BJ (cell line): Measurements from ENCODE around the gene RUFY2. TPM values are rescaled to one million over a fixed set of nuclear protein-coding genes. Genes with fewer than 3 reads are reported as not detected.

Experiments used
- CTCF ChIA-PET: fragments of 350-600 bp; formaldehyde crosslinking; extraction: SDS; loops from one replicate; lab custom pipeline; 2021; ENCODE audit warnings: antibody characterized with exemption, inconsistent platforms; lab: Yijun Ruan, JAX
- POLR2A ChIA-PET: fragments of 300-600 bp; sonication (Branson Sonifier 250); formaldehyde crosslinking; extraction: SDS; loops from one replicate; lab custom pipeline; 2021; ENCODE audit warnings: antibody characterized with exemption; lab: Charles Lee
- DNase-seq: peaks from one replicate; pipeline ENCODE4 v3.0.0-alpha.2; 2011; ENCODE audit warnings: low read depth
- H3K27me3 ChIP-seq: 2 replicates; pipeline ENCODE4 v1.6.0; 2011; ENCODE audit warnings: low read length; ENCODE audit not compliant: control insufficient read depth, insufficient read depth
- H3K36me3 ChIP-seq: 2 replicates; pipeline ENCODE4 v1.5.1; 2011; ENCODE audit warnings: low read length; ENCODE audit not compliant: control insufficient read depth, insufficient read depth
- H3K4me3 ChIP-seq: 2 replicates; pipeline ENCODE4 v1.5.1; 2011; ENCODE audit warnings: low read depth, mild to moderate bottlenecking, control low read depth, low read length
- polyA plus RNA-seq: library from polyadenylated mRNA; depleted of rRNA; stranded (reverse); fragments of >200 nt; gene quantifications from 2 replicates; pipeline ENCODE4 v1.2.3, GENCODE V29; 2011
- TF ChIP-seq, protein P1 (sequence below): IDR thresholded peaks from 2 replicates; pipeline ENCODE4 v1.5.1; 2011; ENCODE audit warnings: low read depth, mild to moderate bottlenecking, control low read depth, inconsistent platforms, low read length, moderate library complexity; ENCODE audit not compliant: insufficient read depth

RUFY2 gene
- polyA plus RNA-seq, 1 experiment: 6.7 TPM

DNA sequence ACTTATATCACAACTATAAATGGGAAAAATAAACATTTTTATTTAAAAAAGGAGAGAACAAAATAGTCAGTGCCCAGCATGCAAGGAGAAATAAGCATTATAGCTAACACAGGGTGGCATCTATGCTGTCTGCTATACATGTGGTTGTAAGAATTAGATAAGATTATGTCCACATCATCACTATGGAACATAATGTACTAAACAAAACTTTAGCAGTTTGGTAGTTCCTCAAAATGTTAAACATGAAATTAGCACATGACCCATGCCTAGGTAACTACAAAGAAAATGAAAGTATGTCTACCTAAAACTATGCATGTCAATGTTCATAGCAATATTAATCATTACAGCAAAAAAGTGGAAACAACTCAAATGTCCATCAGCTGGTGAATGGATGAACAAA lies 28.7 kb upstream of the RUFY2 start:
- Histone ChIP-seq H3K27me3 (no peaks in the 10 kb centered on the region), H3K36me3 (no peaks in the 10 kb centered on the region), H3K4me3 (no peak overlapping the region)
- DNase-seq: no peak
- TF ChIP-seq, protein P1, sequence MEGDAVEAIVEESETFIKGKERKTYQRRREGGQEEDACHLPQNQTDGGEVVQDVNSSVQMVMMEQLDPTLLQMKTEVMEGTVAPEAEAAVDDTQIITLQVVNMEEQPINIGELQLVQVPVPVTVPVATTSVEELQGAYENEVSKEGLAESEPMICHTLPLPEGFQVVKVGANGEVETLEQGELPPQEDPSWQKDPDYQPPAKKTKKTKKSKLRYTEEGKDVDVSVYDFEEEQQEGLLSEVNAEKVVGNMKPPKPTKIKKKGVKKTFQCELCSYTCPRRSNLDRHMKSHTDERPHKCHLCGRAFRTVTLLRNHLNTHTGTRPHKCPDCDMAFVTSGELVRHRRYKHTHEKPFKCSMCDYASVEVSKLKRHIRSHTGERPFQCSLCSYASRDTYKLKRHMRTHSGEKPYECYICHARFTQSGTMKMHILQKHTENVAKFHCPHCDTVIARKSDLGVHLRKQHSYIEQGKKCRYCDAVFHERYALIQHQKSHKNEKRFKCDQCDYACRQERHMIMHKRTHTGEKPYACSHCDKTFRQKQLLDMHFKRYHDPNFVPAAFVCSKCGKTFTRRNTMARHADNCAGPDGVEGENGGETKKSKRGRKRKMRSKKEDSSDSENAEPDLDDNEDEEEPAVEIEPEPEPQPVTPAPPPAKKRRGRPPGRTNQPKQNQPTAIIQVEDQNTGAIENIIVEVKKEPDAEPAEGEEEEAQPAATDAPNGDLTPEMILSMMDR: no peak
- ChIA-PET POLR2A (no interaction called here), CTCF (no interaction called here)

DNA sequence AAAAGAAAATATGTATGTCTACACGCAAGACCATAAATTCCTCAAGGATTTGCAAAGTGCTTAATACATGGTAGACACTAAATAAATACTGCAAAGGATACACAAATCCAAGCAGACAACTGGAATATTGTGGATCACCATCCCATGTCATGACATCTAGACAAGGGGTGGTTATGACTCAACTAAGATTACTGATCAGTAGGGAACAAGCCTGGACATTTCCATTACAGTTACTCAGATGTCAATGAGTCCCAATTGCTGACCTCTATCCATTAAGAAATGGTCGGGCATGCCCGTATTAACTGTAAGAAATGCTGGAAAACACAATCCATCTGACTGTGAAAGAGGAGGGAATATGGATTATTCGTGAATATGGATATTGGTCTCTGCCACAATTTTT lies 27.6 kb upstream of the RUFY2 start:
- no peak overlapping the region for H3K4me3 ChIP-seq
- POLR2A ChIA-PET: no interaction called here
- no peak for DNase-seq
- no peaks in the 10 kb centered on the region for H3K27me3 ChIP-seq
- CTCF ChIA-PET: interaction anchor here (0.6 kb wide), 1 partner anchor 1764 kb away, joined by 4 read pairs; no protein-coding TSS in a partner anchor
- no peaks in the 10 kb centered on the region for H3K36me3 ChIP-seq
- TF ChIP-seq, protein P1: no peak

GRCh38 chr10:68428396-68429104 lies 21.5 kb upstream of the RUFY2 start:
- no peak for DNase-seq
- TF ChIP-seq, protein P1: no peak
- Histone ChIP-seq H3K36me3 (no peaks in the 10 kb centered on the region), H3K27me3 (no peaks in the 10 kb centered on the region), H3K4me3 (no peak overlapping the region)
- CTCF ChIA-PET: no interaction called here
- POLR2A ChIA-PET: no interaction called here

GRCh38 chr10:68424454-68425014 lies 17.5 kb upstream of the RUFY2 start:
- ChIA-PET CTCF (no interaction called here), POLR2A (no interaction called here)
- no peaks in the 10 kb centered on the region for H3K36me3 ChIP-seq
- no peak for DNase-seq
- no peak overlapping the region for H3K4me3 ChIP-seq
- TF ChIP-seq, protein P1: no peak
- no peaks in the 10 kb centered on the region for H3K27me3 ChIP-seq

DNA sequence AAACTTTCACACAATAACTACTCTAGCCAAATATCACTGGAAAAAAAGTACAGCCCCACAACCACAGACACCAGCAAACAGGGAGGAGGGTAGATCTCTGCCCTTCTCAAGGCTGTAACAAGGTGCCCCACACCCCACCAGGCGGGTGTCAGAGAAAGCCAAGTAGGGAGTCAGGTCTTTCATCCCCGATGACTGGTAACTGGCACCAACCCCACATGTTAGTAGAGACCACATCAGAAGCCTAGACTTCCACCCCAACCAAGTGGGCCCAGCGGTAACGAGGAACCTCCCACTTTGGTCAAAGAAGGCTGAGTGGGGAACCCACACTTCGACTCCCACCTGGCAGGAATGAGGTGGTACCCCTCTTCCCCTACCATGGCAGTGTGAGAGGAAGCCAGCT lies 16.4 kb upstream of the RUFY2 start:
- TF ChIP-seq, protein P1: no peak
- H3K4me3 ChIP-seq: no peak overlapping the region
- no peak for DNase-seq
- H3K27me3 ChIP-seq: no peaks in the 10 kb centered on the region
- ChIA-PET POLR2A (no interaction called here), CTCF (no interaction called here)
- no peaks in the 10 kb centered on the region for H3K36me3 ChIP-seq
